NCI-H2107 (cell line): ENCODE measurements around the gene TBC1D22B.

ENCODE experiments used
- DNase-seq: peaks from one replicate; lab custom pipeline; 2025; lab: John Stamatoyannopoulos, UW

Gene TBC1D22B

DNA sequence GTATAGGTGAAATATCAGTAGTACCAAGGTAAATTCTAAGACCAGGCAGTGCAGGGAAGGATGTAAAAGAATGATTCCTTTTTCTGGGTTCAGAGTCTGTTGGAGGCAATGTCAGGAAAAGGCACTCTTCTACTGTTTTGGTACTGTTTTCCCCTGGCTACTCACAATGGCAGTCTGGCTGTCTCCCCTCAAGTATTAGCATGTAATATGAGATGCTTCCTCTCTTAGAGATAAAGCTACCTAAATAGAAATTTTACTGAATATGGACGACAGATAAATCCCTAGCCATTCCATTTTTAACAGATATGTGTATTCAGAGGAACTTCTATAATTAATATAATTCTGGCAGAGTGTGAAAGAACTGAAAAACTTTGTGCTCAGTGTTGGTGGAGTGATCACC, 99.7 kb downstream of the TBC1D22B start:
- DNase-seq, result no peak

DNA sequence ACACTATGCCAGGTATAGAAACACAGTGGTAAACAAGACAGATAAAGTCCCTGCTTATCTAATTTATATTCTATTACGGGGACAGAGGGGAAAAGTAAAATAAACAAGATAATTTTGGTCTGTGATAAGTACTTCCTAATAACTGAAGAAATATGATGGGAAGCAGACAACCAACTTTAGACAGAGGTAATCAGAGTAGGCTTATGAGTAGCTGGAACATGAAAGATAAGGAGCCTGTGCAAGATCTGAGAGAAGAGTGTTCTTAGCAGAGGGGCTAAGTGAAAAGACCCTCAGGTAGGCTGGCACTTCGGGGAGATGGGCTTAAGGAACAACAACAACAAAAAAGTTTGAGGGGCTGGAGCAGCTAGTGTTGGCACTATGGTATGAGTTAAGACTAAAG, 100.3 kb downstream of the TBC1D22B start:
- no peak for DNase-seq

DNA sequence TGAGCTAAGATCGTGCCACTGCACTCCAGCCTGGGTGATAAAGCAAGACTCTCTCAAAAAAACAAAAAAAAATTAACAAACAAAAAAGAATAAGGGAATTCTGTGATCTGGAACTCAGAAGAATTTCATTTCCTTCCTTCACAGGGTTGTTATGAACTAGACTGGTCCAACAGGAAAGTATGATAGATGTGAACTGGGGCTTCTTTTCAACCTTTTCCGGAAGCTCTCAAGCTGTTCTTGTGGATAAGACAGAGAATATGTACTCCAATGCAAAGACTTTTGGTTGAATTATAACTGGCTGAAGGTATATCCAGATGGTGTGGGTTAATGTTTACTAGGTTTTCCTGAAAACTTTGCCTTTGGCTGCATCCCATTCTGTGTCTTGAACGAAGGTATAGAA, 101.5 kb downstream of the TBC1D22B start:
- DNase-seq, result no peak

DNA sequence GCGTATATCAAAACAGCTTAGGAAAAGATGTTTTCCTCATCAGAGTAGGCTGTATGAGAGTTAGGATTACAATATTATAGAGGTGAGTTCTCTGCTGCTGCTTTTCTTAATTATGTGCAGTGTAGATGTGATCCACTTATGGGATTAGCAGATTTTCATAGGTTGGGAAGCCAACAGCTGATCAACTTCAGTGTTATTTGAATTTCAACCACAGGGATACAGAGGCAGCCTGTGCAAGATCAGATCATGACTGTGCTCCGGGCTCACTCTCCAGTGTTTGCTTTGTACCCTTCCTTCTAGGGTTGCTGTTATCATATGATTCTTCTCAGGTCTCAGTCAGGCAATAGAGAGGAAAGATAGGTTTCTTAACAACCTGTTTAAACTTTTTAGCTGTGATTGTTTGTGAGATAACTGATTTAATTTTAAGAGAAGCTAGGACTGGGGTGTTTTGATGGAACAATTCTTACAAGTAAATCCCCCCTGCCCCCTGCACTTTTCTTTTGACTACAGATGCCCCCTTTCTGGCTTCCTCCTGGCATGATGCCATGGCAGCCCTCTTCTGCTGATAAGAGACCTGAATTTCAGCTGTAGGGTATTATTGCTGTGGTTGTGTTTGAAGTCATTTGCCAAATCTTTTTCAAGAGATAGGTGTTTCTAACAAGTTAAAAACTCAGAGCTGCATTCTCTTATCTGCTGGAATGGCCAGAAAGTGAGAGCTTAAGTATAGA, 104.7 kb downstream of the TBC1D22B start:
- DNase-seq, result no peak

DNA sequence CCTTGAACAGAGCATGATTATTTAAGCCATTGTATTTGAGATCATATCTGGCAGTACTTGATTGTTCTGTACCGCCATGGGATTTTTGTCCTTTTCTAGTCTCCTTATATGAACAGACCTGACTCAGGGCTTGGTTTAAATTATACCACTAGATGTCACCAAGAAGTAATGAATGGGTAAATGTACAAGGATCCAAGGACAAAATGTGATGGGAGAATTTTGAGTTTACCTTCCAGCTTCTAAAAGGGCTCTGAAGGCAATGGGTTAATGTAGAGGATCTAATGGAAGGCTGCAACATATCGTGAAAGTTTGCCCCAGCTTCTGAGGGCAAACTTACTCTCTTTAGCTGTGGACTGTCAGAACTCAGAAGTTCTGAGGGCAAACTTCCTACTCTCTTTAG, 108.2 kb downstream of the TBC1D22B start:
- no peak for DNase-seq

DNA sequence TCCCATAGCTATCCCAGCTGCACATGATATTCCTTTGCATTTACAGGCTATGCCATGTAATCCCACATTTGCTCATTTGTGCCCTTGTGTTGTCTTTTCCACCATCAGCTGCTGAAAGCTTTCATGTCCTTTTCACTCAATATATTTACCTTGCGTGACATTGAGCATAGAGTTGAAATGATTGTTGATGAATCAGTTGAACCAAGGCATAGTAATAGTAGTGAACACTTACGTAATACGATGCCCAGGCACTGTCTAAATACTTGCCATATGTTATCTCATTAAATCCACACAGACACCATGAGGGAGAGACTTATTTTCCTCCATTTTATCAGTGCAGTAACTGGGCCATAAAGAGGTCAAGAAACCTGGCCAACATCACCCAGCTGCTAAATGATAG, 109.3 kb downstream of the TBC1D22B start:
- no peak for DNase-seq

DNA sequence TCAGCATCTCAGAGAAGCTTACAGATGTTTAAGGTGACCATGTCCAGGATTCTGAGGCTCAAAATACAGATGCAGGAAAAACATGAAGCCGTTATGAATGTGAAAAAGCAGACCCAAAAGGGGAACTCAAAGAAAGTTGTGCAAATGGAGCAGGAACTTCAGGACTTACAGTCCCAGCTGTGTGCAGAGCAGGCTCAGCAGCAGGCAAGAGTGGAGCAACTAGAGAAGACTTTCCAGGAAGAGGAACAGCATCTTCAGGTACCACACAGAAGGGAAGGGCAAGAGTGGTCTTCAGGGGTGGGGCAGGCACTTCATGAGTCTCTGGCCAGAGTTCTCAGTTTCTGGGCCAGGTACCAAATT, 111.4 kb downstream of the TBC1D22B start:
- no peak for DNase-seq

DNA sequence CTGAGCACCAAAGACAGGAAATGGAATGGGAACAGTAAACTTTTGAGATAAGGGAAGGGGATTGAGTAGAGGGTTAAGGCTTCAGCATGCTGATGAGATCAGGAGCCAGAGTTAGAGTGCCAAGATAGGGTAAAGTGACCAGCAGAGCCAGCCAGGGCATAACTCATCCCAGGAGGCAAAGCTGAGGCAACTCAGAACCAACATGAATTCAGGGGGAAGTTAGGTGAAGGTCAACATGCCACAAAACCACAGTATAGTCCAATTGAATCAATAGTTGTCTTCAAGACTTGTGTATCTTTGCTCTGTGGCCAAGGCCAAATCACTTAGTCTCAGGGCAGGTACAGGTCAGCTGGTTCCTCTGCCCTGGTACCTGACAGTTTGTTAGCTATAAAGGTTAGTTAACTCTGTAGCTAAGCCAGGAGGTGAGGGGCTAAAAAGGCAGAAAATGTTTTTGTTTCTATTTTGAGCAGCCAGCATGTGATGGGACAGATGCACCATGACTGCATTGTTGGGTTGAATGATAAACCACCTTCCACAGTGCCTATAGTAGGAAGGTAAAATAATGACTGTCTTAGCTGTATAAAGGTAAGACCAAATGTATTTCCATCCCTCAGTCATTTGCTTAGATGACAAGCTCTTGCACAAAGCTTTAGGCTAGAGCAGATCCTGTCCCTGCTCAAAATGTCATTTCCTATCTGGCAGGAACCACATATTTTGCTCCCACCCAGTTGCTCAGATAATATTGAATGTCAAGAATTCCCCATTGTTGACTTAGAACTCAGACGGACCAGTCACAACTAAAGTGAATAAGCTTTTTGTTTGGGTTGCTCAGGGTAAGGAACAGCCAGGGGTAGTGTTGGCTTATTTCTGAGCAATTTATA, 112.0 kb downstream of the TBC1D22B start:
- DNase-seq, result no peak

DNA sequence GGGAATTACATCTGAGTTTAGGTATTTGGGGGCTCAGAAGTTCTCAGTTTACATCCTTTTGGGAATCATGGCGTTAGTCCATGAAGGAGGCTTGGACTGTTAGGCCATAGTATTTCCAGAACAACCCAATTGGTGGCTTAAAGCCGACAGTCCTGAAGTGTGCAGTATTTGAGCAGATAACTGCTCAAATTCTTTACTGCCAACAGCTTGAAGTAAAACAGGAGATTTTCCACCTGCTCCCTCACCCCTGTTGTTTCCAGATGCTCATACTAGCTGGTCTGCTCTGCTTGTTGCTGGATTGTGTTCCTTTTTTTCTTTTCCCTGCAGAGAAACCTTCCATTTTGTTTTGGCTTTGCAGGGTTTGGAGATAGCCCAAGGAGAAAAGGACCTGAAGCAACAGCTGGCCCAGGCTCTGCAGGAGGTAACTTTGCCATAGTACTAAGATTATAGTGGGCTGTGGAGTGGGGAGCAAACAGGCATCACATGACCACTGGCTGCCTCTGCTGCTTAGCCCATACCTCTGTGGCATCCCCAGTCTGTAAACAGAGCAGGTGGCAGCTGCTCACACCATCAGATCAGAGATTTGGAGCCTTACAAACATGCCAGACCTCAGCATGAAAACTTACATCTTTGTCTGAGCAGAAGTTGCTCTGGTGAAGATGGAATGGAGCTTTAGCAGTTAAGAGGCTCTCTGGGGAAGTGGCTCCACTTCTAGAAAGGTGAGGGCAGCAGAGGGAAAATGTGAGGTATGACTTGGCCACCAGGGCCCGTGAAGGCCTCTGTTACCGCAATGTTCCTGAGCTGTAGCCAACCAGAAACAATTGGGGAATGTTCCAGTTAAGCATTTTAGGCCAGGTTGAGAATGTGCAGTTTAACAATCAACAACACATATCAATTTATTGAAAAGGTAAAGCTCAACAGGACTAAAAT, 113.8 kb downstream of the TBC1D22B start:
- no peak for DNase-seq

DNA sequence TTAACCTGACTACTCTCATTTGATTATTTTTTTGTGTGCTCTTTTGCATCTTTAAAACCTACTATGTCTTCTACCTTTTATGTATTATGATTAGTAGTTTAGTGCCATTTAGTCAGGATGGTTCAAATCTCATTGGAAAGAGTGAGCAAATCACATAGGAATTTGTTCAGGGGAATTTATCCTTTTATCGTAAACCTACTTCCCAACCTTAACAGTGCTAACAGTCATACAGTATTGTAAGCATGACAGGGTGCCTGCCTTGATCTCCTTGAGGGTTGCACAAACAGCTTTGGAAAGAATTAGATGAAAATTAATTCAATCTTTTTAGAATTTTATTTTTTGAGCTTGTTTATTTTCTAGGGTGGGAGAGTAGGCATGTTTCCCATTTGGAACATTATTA, 114.5 kb downstream of the TBC1D22B start:
- no peak for DNase-seq

DNA sequence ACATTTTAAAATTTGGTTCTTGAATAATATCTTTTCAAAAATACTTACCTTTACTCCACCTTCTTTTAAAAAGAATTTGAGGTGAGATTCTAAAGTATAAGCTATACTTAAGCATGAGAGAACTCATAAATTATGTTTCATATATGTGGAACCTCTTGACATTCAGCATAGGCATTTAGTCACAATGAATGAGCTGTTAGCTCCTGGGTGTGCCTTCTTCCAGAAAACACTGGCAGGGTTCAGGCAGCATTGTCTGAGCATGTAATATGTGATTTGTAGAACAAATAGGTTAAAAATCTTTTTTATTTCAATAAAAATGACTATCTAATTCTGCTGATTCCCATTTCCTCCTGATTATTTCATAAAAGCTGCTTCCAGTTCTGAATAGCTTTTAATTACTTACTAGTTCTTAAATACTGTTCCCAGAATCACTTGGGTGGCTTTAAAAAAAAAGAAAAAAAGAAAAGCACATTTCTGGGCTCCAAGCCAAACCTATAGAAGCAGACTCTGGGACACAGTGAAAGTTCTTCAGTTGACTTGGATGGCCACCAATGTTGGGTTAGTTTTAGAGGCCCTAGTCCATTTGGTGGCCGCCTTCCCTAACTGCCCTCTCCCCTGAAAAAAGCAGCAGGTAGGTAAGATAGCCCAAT, 116.4 kb downstream of the TBC1D22B start:
- DNase-seq, result no peak

DNA sequence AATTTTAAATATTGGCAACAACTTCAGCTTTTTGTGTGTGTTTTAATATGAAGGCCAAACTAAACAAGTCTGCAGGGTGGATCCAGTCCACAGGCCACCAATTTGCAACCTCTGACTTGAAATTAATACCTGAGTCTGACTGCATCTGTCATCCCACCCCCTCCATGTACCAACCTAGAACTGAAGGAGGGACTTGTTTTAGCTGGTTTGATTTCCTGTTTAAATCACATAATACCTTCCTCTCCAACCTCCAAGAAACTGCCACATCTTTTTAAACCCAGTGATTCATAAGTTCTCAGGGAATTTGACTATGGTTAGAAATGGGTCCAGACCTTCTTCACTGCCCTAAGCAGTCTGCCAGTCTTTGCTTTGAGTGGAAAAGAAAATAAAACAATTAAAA, 117.8 kb downstream of the TBC1D22B start:
- no peak for DNase-seq

DNA sequence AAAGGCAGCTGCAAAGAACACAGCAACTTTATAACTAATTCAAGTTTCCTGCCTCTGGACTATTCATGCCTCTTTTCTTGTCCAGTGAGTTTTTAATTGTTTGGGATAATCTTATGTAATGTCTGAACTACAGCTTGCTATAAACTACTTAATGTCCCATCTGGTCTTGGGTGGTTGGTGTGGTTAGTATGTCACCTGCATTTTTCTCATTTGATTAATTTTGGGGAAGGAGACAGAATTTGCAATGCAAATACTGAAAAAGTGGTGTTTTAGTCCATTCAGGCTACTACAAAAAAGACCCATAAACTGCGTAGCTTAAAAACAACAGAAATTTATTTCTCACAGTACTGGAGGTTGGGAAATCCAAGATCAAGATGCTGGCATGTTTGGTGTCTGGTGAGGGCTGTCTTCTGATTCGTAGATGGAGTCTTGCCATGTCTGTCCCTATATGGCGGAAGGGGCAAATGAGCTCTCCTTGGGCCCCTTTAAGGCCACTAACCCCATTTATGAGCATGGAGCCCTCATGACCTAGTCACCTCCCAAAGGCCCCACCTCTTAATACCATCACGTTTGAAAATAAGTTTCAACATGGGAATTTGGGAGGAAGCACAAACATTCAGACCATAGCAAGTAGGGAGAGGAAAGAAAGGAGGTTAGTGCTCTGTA, 118.6 kb downstream of the TBC1D22B start:
- no peak for DNase-seq

DNA sequence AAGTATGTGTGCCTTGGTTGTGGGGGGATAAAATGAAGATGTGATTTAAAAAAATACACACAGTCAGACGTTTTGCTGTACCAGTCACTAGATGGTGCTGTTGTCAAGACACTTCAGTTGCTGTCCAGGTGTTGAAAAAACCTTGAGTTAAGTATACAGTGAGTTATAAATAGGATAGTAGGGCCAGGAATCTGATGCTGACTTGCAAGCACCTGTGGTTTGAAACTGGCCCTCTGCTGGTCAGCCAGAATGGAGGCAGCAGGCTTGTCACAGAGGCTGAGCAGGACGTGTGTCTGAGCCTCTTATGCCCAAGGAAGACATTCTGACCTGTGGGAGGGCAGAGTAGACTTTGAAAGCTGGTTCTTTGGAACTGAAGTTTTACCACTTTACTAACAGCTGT, 124.0 kb downstream of the TBC1D22B start:
- DNase-seq, result peak; percentile 35
